ENCODE results near the gene IRF1. TPM values are rescaled to one million over a fixed set of nuclear protein-coding genes. Genes with fewer than 3 reads are reported as not detected.
A peak's percentile ranks its signal among the peaks of the same experiment; 100 is the strongest.

Gene IRF1
- total and polyA plus RNA-seq, 7 donors = 15.3 to 169 (median 37.2) TPM

- Histone ChIP-seq H3K9me3 (no peaks in the 10 kb centered on the region), H3K27ac (peak overlapping the region; percentile 68 to 81 (median 74)), H3K4me1 (peaks cover 0 to 41% (median 29%) of the 10 kb centered on the region in 4 donors), H3K4me3 (no peak overlapping the region), H3K27me3 (no peaks in the 10 kb centered on the region), H3K36me3 (peaks cover 0 to 6% (median 0%) of the 10 kb centered on the region in 4 donors)
- TF ChIP-seq CTCF (IDR thresholded peaks at IDR 0.05) = no peak
- TF ChIP-seq POLR2A (IDR thresholded peaks at IDR 0.05) = no peak
- TF ChIP-seq EP300 (IDR thresholded peaks at IDR 0.05) = no peak
- TF ChIP-seq POLR2AphosphoS5 (IDR thresholded peaks at IDR 0.05) = no peak
- WGBS, 2 donors = 48 to 52% methylated on average over 4 of the region's 4 CpGs
- DNase-seq = peak; percentile 47
- intact Hi-C loops (cut with DNase I) = loop anchor here (5.0 kb wide), 1 partner anchor 38 kb away; no protein-coding TSS in a partner anchor
Observed at GRCh38 chr5:132474881-132475496, 15.6 kb downstream of the IRF1 start.

- no peak for DNase-seq
- peak overlapping the region; percentile 68 to 81 (median 74) for H3K27ac ChIP-seq
Observed at GRCh38 chr5:132474131-132474723, 16.3 kb downstream of the IRF1 start.

GRCh38 chr5:132473668-132474067 is 16.9 kb downstream of the IRF1 start:
- intact Hi-C loops (cut with DNase I) = loop anchor here (5.0 kb wide), 1 partner anchor 36 kb away; no protein-coding TSS in a partner anchor
- no peak overlapping the region for H3K27ac ChIP-seq
- H3K4me3 ChIP-seq = no peak overlapping the region
- DNase-seq = peak; percentile 40
- 87% methylated on average over 1 of the region's 1 CpG for WGBS, 2 donors
- H3K4me1 ChIP-seq = peaks cover 0 to 41% (median 29%) of the 10 kb centered on the region in 4 donors
- TF ChIP-seq POLR2AphosphoS5 (IDR thresholded peaks at IDR 0.05) = no peak
- peaks cover 0 to 7% (median 0%) of the 10 kb centered on the region in 4 donors for H3K36me3 ChIP-seq
- H3K27me3 ChIP-seq = no peaks in the 10 kb centered on the region
- no peaks in the 10 kb centered on the region for H3K9me3 ChIP-seq

More at GRCh38 chr5:132474131-132474723, 16.3 kb downstream of the IRF1 start:
- 90 to 96% methylated on average over 3 of the region's 3 CpGs for WGBS, 2 donors
- Histone ChIP-seq H3K36me3 (peaks cover 0 to 7% (median 0%) of the 10 kb centered on the region in 4 donors), H3K4me3 (no peak overlapping the region), H3K27me3 (no peaks in the 10 kb centered on the region), H3K4me1 (peaks cover 0 to 41% (median 29%) of the 10 kb centered on the region in 4 donors), H3K9me3 (no peaks in the 10 kb centered on the region)
- intact Hi-C loops (cut with DNase I) = loop anchor here (5.0 kb wide), 1 partner anchor 37 kb away; no protein-coding TSS in a partner anchor
- TF ChIP-seq POLR2AphosphoS5 (IDR thresholded peaks at IDR 0.05) = no peak
- no peak for TF ChIP-seq POLR2A (IDR thresholded peaks at IDR 0.05)
- TF ChIP-seq EP300 (IDR thresholded peaks at IDR 0.05) = no peak
- TF ChIP-seq CTCF (IDR thresholded peaks at IDR 0.05) = no peak

- peaks cover 0 to 39% (median 26%) of the 10 kb centered on the region in 4 donors for H3K4me1 ChIP-seq
- intact Hi-C loops (cut with DNase I) = loop anchor here (5.0 kb wide), 1 partner anchor 36 kb away; no protein-coding TSS in a partner anchor
- H3K27me3 ChIP-seq = no peaks in the 10 kb centered on the region
- no peak overlapping the region for H3K4me3 ChIP-seq
- DNase-seq = peak; percentile 65
- no peaks in the 10 kb centered on the region for H3K9me3 ChIP-seq
- TF ChIP-seq EP300 (IDR thresholded peaks at IDR 0.05) (no peak), CTCF (IDR thresholded peaks at IDR 0.05) (no peak), POLR2A (IDR thresholded peaks at IDR 0.05) (no peak), POLR2AphosphoS5 (IDR thresholded peaks at IDR 0.05) (no peak)
- 50 to 89% methylated on average over 8 of the region's 8 CpGs for WGBS, 2 donors
- peaks cover 0 to 7% (median 0%) of the 10 kb centered on the region in 4 donors for H3K36me3 ChIP-seq
- no peak overlapping the region for H3K27ac ChIP-seq
Observed at GRCh38 chr5:132473019-132473531, 17.5 kb downstream of the IRF1 start.

GRCh38 chr5:132472431-132472830 is 18.1 kb downstream of the IRF1 start:
- no peak overlapping the region for H3K27ac ChIP-seq
- DNase-seq = peak; percentile 39
- intact Hi-C loops (cut with DNase I) = loop anchor here (5.0 kb wide), 1 partner anchor 35 kb away; no protein-coding TSS in a partner anchor
- no peak overlapping the region for H3K4me3 ChIP-seq
- H3K36me3 ChIP-seq = peaks cover 0 to 11% (median 0%) of the 10 kb centered on the region in 4 donors
- 94 to 95% methylated on average over 8 of the region's 8 CpGs for WGBS, 2 donors
- no peak for TF ChIP-seq POLR2AphosphoS5 (IDR thresholded peaks at IDR 0.05)
- no peak for TF ChIP-seq CTCF (IDR thresholded peaks at IDR 0.05)
- TF ChIP-seq POLR2A (IDR thresholded peaks at IDR 0.05) = no peak
- TF ChIP-seq EP300 (IDR thresholded peaks at IDR 0.05) = no peak
- no peaks in the 10 kb centered on the region for H3K27me3 ChIP-seq
- H3K9me3 ChIP-seq = no peaks in the 10 kb centered on the region
- H3K4me1 ChIP-seq = peaks cover 0 to 34% (median 24%) of the 10 kb centered on the region in 4 donors
